AG09309 (cell line): ENCODE measurements around the gene TMCC2.

Experiments
- DNase-seq: peaks from one replicate; pipeline ENCODE4 v3.0.0-alpha.2; 2010; ENCODE audit warnings: low read depth
- H3K4me3 ChIP-seq: 2 replicates; pipeline ENCODE4 v1.5.1; 2011; ENCODE audit warnings: mild to moderate bottlenecking, low read depth, low read length, moderate library complexity; ENCODE audit not compliant: control insufficient read depth
- TF ChIP-seq, protein P1 (sequence below): IDR thresholded peaks from 2 replicates; pipeline ENCODE4 v1.5.1; 2011; ENCODE audit warnings: mild to moderate bottlenecking, low read depth, low read length, inconsistent platforms; ENCODE audit not compliant: insufficient read depth, control insufficient read depth; ENCODE audit errors: missing control alignments

Gene TMCC2

DNA sequence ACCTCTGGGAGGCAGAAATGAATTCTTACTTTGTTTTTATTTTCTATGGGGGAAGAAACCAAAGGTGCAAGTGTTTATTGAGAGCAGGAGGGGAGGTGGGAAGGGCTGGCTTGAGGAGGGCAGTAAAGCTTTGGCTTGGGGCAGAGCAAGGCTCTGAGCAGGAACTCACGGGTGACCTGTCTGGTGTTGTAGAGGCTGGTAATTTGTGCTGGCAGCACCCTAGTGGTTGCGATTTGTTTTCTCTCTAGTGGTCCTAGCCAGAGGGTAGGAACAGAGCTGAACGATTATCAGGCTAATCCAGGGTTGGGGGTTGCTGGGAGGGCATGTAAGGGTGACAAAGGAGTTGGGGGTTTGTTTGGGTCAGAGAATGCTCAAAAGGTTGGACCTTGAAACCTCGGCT is 16.6 kb downstream of the TMCC2 start:
- TF ChIP-seq, protein P1, sequence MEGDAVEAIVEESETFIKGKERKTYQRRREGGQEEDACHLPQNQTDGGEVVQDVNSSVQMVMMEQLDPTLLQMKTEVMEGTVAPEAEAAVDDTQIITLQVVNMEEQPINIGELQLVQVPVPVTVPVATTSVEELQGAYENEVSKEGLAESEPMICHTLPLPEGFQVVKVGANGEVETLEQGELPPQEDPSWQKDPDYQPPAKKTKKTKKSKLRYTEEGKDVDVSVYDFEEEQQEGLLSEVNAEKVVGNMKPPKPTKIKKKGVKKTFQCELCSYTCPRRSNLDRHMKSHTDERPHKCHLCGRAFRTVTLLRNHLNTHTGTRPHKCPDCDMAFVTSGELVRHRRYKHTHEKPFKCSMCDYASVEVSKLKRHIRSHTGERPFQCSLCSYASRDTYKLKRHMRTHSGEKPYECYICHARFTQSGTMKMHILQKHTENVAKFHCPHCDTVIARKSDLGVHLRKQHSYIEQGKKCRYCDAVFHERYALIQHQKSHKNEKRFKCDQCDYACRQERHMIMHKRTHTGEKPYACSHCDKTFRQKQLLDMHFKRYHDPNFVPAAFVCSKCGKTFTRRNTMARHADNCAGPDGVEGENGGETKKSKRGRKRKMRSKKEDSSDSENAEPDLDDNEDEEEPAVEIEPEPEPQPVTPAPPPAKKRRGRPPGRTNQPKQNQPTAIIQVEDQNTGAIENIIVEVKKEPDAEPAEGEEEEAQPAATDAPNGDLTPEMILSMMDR, result no peak
- no peak overlapping the region for H3K4me3 ChIP-seq
- DNase-seq, result no peak

DNA sequence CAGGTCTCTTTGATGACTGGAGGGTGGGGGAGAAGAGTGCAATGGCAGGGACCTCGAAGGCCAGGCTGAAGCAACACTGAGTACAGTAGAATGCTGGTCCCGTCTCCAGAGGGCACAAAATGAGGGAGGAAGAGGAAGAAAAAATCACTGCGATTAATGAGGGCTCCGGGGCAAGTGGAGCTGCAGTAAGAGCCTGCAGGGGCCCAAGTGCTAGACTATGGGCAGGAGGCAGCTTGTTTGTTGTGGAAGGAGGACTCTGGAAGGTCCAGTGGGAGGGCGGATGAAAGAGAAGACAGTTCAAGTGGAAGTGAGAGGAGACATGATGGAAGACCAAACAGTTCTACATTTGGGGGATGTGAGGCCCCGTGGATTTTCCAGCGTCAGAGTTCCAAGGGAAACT is 17.4 kb downstream of the TMCC2 start:
- TF ChIP-seq, protein P1, result no peak
- DNase-seq, result no peak
- no peak overlapping the region for H3K4me3 ChIP-seq

DNA sequence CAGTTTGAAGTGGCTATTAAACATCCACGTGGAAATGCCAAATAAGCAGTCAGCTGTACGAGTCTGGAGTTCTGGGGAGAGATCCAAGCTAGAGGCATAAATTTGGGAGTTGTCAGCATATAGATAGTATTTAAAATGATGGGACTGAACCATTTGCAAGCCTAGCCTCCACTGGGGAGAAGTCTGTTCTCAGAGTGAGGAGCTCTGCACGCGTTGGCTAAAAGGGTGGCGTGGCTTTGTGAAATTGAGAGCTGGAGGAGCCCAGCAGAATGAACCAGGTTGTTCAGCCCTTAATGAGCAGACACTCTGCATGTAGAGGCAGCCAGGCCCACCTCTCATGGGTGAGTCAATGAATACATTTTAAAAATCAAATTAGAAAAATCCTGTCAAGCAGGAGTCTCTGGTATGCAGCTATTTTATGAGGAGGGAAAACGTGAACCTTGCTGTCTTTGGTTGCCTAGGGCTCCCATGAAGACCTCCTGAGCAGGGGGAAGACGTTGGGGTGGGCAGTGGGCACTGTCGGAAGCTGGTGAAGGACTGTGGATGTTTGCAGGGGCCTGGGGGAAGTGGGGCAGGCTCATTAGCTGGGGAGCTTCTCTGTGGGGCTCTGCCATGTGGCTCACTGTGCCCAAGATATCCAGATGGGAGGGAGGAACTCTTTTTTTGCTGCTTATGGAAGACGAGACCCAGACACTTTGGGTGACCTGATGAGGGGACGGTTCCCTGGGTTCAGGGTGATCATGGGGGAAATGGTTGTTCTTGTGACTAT is 18.8 kb downstream of the TMCC2 start:
- no peak for DNase-seq
- H3K4me3 ChIP-seq, result no peak overlapping the region
- TF ChIP-seq, protein P1, result no peak

DNA sequence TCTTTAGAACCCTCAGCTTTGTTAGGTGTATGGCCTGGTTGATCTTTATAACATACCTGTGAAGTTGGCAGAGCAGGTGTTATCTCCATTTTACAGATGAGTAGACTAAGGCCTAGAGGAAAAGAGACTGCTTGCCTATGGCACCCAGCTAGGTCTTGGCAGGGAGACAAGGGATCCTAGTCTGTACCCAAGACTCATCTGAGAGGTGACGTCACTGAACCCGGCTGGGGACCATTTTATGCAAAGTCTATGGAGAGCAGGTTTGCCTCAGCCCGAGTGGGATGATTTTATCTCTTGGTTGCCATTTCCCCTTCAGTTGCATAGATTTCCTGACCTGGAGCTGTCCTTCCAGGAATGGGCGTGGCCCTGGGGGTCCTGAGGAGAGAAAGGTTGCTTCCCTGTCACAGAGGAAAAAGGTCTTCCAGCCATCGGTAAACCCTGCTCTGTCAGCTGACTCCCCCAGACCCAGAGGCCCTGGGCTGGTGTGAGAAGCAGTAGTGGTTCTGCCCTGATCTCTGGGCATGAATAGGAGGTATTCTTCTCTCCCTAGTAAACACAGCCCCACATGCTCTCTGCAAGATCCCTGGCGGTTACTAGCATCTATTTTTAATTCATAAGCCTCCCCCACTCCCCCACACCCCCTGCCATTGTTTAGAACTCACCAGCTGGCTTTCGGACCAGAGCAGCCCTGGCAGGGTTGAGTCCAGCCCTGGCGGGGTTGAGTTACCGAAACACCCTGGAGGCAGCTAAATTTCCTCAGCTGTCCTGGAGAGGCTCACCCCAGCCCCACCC is 19.6 kb downstream of the TMCC2 start:
- no peak for DNase-seq
- H3K4me3 ChIP-seq, result no peak overlapping the region
- TF ChIP-seq, protein P1, result no peak

DNA sequence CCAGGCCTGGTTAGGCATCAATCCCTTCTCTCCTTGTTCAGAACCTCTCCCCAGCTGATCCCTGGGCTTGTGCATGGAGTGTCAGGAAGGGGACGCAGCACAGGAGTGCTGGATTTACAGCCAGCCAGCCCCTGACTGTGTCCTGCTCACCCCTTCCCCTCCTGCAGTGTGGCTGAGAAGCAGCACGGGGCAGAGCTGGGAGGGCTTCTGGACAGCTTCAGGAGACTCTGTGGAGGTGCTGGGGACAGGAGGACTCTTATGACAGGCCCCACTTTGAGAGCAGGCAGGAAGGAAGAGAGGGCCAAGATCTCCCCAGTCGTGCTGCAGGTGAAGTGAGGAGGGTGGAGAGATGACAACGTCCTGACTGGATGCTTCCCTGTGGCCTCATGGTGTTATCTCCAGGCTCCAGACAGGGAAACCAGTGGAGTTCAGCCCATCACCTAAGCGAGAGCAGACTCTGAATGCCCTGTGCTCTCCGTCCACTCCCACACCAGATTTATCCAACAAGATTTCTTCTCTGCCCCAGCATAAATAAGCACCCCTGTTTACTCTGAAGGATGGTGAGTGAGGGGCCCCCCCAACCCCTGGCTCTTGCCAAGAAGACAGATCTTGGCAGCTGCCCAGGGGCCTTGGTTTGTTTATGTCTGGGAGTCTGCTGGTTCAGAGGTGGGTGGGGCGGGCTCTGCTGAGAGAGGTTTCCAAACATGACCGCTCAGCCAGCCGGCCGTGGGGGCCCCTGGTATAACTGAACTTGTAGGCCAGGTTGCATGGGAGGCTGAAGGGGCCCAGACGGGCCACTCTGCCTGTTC is 21.3 kb downstream of the TMCC2 start:
- no peak overlapping the region for H3K4me3 ChIP-seq
- DNase-seq, result no peak
- TF ChIP-seq, protein P1, result no peak

DNA sequence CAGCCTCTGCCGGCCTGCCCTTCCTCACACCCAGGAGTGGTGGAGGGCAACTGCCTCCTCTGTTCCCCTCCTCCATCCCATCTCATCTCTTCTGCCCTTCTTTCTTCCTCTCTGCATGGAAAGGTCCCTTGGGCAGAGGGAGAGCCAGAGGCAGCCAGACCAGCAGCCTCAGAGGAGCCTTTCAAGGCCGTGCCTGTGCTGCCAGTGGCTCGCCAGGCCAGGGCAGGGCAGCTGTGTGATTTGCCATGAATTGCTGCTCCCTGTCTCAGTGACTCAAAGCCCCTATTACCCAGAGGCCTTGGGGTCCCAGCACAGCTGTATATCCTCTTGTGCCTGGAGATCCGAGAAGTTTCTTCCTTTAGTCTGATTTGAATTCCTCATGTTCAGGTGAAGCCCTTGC is 21.9 kb downstream of the TMCC2 start:
- H3K4me3 ChIP-seq, result no peak overlapping the region
- DNase-seq, result no peak
- TF ChIP-seq, protein P1, result no peak
